ENCODE data around the gene PCDHGB3. TPM values are rescaled to one million over a fixed set of nuclear protein-coding genes. Genes with fewer than 3 reads are reported as not detected.

The PCDHGB3 gene
- 0.11 to 0.23 TPM (median 0.14 TPM) in 5 replicates for total RNA-seq (2022; extraction: Qiagen RNA extraction)

GRCh38 chr5:141369994-141370848 lies at the start of gene PCDHGB3:
PCDHGB3 (plus strand) TSS chr5:141370242; CDS start chr5:141370395, 153 bp downstream.

DNA sequence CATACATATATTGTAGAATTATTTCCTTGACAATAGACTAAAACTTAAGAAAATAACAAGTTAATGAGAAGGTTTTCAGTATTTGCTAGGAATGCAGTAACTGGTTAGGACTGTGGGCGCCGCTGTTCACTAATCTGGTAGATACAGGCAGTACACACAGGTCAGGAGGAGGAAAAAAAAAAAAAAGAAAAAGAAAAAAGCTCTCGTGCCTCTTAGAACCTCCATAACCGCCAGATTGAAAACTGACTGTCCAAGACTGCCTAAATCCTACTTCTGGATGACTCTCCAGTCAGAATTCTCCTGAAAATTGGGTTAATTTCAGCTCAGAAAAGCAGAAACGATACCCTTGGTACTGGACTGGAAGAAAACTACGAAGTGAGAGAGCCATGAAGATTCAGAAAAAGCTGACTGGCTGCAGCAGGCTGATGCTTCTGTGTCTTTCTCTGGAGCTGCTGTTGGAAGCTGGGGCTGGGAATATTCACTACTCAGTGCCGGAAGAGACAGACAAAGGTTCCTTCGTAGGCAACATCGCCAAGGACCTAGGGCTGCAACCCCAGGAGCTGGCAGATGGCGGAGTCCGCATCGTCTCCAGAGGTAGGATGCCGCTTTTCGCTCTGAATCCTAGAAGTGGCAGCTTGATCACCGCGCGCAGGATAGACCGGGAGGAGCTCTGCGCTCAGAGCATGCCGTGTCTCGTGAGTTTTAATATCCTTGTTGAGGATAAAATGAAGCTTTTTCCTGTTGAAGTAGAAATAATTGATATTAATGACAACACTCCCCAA lies 39.6 kb upstream of the PCDHGB3 start, which contains the start of gene PCDHGA1:
PCDHGA1 (plus strand) TSS at position 216 of the 782 bp plus-strand sequence.

DNA sequence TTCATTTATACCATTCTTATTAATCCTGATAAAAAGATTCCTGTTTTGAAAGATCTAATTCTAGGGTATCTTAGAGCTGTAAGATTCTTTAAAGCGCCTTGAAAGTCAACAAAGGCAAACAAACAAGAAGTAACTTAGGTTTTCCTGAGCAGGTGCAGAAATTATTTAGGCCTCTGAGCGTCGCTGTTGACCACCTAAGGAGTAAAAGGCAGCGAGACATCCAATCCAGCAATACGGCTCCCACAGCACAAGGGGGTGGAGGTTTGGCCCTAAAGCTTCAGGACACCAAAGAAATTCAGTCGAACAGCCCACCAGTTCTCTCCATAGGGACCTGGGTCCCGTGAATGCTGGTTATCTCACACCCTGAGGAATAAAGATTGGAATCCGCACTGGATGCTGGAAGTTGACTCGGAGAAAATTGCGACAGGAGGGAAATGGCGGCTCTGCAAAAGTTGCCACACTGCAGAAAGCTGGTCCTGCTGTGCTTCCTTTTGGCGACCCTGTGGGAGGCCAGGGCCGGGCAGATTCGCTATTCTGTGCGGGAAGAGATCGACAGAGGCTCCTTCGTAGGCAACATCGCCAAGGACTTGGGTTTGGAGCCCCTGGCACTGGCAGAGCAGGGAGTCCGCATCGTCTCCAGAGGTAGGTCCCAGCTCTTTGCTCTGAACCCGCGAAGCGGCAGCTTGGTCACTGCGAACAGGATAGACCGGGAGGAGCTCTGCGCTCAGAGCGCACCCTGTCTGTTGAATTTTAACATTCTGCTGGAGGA lies 31.3 kb upstream of the PCDHGB3 start, which contains the start of gene PCDHGA2:
PCDHGA2 (plus strand) TSS at position 223 of the 769 bp plus-strand sequence.

DNA sequence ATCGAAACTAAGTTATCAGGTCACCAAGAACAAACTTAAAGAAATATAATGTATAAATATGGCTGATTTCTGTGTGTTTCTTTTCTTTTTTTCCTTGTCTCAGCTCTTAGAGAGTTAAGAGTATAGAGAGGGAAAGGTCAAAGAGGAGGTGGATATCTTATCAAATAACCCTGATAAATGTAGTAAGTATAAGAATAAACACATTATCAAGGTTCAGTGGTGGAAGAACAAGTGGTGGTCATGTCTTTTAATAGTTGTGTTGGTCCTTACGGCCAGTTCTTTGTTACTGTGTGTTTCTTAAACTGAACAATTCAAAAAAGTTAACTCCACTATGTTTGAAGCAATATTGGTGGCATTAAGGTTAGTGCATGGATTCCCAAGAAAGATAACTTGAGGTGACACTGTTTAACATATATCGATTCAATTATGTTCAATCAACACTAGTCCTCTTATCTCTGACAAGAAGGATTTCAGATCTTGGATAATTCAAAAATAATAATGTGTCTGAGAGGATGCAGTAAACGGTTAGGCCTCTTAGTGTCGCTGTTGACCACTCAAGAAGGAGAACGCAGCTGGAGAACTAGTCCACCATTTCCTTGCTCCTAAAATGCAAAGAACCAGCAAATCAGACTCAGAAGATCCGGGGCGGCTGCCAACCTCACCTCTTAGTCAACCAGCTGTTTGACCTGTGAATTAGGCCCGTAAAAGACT lies 26.6 kb upstream of the PCDHGB3 start, which contains the start of gene PCDHGA3:
PCDHGA3 (plus strand) TSS at position 588 of the 711 bp plus-strand sequence. CDS start 205 bp downstream, outside the sequence.

GRCh38 chr5:141349917-141350619 lies 20.0 kb upstream of the PCDHGB3 start, which contains the start of gene PCDHGB1:
PCDHGB1 (plus strand) TSS chr5:141350099; CDS start chr5:141350261, 162 bp downstream.

DNA sequence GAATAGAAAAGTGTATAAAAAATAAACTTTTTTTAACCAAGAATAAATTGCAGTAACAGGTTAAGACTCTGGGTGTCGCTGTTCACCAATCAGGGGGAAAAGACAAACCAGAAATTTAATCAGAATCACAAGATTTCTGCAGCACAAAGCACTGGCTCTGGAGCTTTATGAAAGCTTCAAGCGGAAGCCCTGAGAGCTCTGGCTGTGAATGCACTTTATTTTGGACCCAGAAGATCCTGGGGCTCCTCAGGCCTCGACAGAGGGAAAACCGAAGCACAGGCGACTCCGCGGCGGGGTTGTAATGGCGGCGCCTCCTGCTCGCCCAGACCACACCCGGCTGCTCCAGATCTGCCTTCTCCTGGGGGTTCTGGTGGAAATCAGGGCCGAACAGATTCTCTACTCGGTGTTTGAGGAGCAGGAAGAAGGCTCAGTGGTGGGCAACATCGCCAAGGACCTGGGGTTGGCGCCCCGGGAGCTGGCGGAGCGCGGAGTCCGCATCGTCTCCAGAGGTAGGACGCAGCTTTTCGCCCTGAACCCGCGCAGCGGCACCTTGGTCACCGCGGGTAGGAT lies 15.1 kb upstream of the PCDHGB3 start, which contains the start of gene PCDHGA4:
PCDHGA4 (plus strand) TSS at position 122 of the 570 bp plus-strand sequence; CDS start at position 209, 87 bp downstream.

DNA sequence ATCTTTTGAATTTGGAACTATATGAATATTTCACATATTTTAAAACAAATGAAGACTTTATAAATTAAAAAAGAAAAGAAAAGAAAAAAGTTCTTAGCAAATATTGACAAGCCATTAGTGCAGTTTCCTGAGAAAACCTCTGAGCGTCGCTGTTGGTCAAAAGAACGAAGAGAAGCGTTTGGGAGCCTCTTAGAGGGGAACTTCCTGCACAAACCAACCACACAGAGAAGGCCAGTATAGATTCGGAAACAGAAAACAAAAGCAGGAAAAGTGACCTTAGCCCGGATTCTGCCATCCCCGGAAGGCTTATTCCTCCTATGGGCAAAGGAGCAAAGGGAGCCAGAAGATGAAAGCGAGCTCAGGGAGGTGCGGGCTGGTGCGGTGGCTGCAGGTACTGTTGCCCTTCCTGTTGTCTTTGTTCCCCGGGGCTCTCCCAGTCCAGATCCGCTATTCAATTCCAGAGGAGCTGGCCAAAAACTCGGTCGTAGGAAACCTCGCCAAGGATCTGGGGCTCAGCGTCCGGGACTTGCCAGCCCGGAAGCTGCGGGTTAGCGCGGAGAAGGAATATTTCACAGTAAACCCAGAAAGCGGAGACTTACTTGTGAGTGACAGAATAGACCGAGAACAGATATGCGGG lies 10.1 kb upstream of the PCDHGB3 start, which contains the start of gene PCDHGB2:
PCDHGB2 (plus strand) TSS at position 205 of the 637 bp plus-strand sequence; CDS start at position 347, 142 bp downstream.

GRCh38 chr5:141363952-141364660 lies 5.9 kb upstream of the PCDHGB3 start, which contains the start of gene PCDHGA5:
PCDHGA5 (plus strand) TSS chr5:141364162; CDS start chr5:141364331, 169 bp downstream.

GRCh38 chr5:141373673-141374317 lies 3.8 kb downstream of the PCDHGB3 start, which contains the start of gene PCDHGA6:
PCDHGA6 (plus strand) TSS chr5:141373891; CDS start chr5:141374084, 193 bp downstream.

GRCh38 chr5:141382469-141383294 lies 12.6 kb downstream of the PCDHGB3 start, which contains the start of gene PCDHGA7:
PCDHGA7 (plus strand) TSS chr5:141382742; CDS start chr5:141382900, 158 bp downstream.

GRCh38 chr5:141387557-141388311 lies 17.7 kb downstream of the PCDHGB3 start, which contains the start of gene PCDHGB4:
PCDHGB4 (plus strand) TSS chr5:141387698; CDS start chr5:141387885, 187 bp downstream.

GRCh38 chr5:141392429-141393198 lies 22.6 kb downstream of the PCDHGB3 start, which contains the start of gene PCDHGA8:
PCDHGA8 (plus strand) TSS chr5:141392633; CDS start chr5:141392814, 181 bp downstream.

GRCh38 chr5:141397756-141398551 lies 27.9 kb downstream of the PCDHGB3 start, which contains the start of gene PCDHGB5:
PCDHGB5 (plus strand) TSS chr5:141397947; CDS start chr5:141398128, 181 bp downstream.

GRCh38 chr5:141402553-141403243 lies 32.7 kb downstream of the PCDHGB3 start, which contains the start of gene PCDHGA9:
PCDHGA9 (plus strand) TSS chr5:141402778; CDS start chr5:141402953, 175 bp downstream.

Data from A549 treated with AZD2906 at 1 μM for 4 hours (cell line).